Measurements from ENCODE around the gene KCNN1. TPM values are rescaled to one million over a fixed set of nuclear protein-coding genes. Genes with fewer than 3 reads are reported as not detected.
A peak's percentile ranks its signal among the peaks of the same experiment; 100 is the strongest.

The KCNN1 gene
- total and polyA plus RNA-seq, 2 of the 13 experiments (the other 11 are each of a cell fraction or from before 2014, with no cell fraction given) = 0.04 TPM; not detected in 1

GRCh38 chr19:18010149-18010548, 43.2 kb downstream of the KCNN1 start (continued):
- TF ChIP-seq ZBTB34 (CRISPR knock-in tag; IDR thresholded peaks at IDR 0.05) (no peak), RFXAP (CRISPR knock-in tag; IDR thresholded peaks at IDR 0.05; ENCODE audit: borderline replicate concordance) (no peak), ZNF44 (CRISPR knock-in tag; IDR thresholded peaks at IDR 0.05) (no peak), UBTF (CRISPR knock-in tag; IDR thresholded peaks at IDR 0.05) (no peak)

GRCh38 chr19:18013210-18014111, 46.6 kb downstream of the KCNN1 start:
- no TSS peak for BruUV-seq (replicated peaks)
- TF ChIP-seq HOXA9 (CRISPR knock-in tag; IDR thresholded peaks at IDR 0.05; ENCODE audit: borderline replicate concordance) (no peak), TCF12 (IDR thresholded peaks at IDR 0.05) (no peak), TCF12 (CRISPR knock-in tag; IDR thresholded peaks at IDR 0.05) (no peak), ZNF33B (CRISPR knock-in tag; IDR thresholded peaks at IDR 0.05) (no peak), CREM (IDR thresholded peaks at IDR 0.05) (peak; percentile 70), CREM (CRISPR knock-in tag; IDR thresholded peaks at IDR 0.05) (no peak), ZNF431 (CRISPR knock-in tag; IDR thresholded peaks at IDR 0.05; ENCODE audit: borderline replicate concordance, low read depth) (no peak), NR0B2 (CRISPR knock-in tag; IDR thresholded peaks at IDR 0.05) (no peak), TEAD2 (CRISPR knock-in tag; IDR thresholded peaks at IDR 0.05) (no peak), TERF1 (CRISPR knock-in tag; IDR thresholded peaks at IDR 0.05) (no peak), MEIS1 (CRISPR knock-in tag; IDR thresholded peaks at IDR 0.05; ENCODE audit: borderline replicate concordance) (no peak; the same call in 1 of the 2 replicates), MBD4 (IDR thresholded peaks at IDR 0.05; ENCODE audit: borderline replicate concordance, low read length) (no peak), TGIF2 (CRISPR knock-in tag; IDR thresholded peaks at IDR 0.05) (peak; percentile 88)

More at GRCh38 chr19:18013210-18014111, 46.6 kb downstream of the KCNN1 start:
- CTCF ChIA-PET (ENCODE audit: low intra/inter-chr PET ratio, low total read pairs) = no interaction called here
- ATAC-seq (peak; percentile 88), DNase-seq (ENCODE audit: low spot score) (peak; percentile 95), FAIRE-seq (peak; percentile 99)
- Histone ChIP-seq H3K4me2 (ENCODE audit: low read depth, low read length) (peak overlapping the region; percentile 54), H3K79me2 (ENCODE audit: insufficient read depth, low read length) (no peaks in the 10 kb centered on the region), H3K36me3 (replicated peaks in 1 of 2; ENCODE audit: control insufficient read depth in 1 of 2, insufficient read depth in 2 of 2, low read length in 2 of 2) (peaks cover 5% of the 10 kb centered on the region in 2 experiments; a peak in 3 of 5 replicates), H3K4me3 (replicated peaks in 1 of 3; ENCODE audit: insufficient read depth in 1 of 3, low read depth in 2 of 3, low read length in 3 of 3) (peak overlapping the region in 1 of 3 experiments; percentile 32; a peak in 2 of 6 replicates), H3K27ac (ENCODE audit: extremely low read length, insufficient read depth, low read length) (peak overlapping the region; percentile 74), H3K4me1 (ENCODE audit: insufficient read depth, low read length) (peaks cover 61% of the 10 kb centered on the region), H2AFZ (ENCODE audit: low read length) (no peak overlapping the region), H3K9ac (ENCODE audit: insufficient read depth, low read depth, low read length) (peak overlapping the region; percentile 57), H4K20me1 (ENCODE audit: insufficient read depth, low read length) (no peaks in the 10 kb centered on the region), H3K9me3 (ENCODE audit: low read length) (no peaks in the 10 kb centered on the region), H3K27me3 (ENCODE audit: control insufficient read depth in 1 of 2, insufficient read depth in 2 of 2, low read length in 2 of 2) (no peaks in the 10 kb centered on the region)
- POLR2A ChIA-PET = interaction anchor here (0.8 to 2.1 kb wide), 7 partner anchors 8 to 152 kb away, joined by 3 to 10 read pairs (median 3); no protein-coding TSS in a partner anchor
- intact Hi-C loops (cut with micrococcal nuclease; ENCODE audit: unreplicated experiment) = loop anchor here (1.0 kb wide), 1 partner anchor 9 kb away; no protein-coding TSS in a partner anchor
- in situ Hi-C loops (cut with HindIII; ENCODE audit: extremely low pct_ligation_motif_present, low pct_unique_long_range_greater_than_20kb) = no loop called here
- 35% methylated on average over 13 of the region's 17 CpGs for WGBS (ENCODE audit: low lambda C conversion rate)
